Measurements from ENCODE around the gene KCNK10.

Gene KCNK10

DNA sequence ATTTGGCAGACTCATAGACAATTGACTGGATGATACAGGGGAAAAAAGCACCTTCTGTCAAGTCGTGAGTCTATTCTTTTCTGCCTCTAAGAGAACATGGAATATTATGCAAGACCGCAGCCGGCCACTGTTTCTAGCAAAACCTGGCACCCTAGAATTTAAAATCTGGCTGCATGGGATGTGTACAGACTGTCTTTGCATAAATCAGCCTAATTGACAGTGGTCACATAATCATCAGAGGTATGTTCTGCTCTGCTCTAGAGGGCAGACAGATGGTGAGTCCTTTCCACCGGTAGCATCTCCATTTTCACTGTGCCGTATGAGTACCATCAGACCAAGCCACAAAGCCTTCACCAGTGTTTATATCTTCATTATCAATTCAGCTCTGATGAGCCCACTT is 80.6 kb downstream of the KCNK10 start:
- Histone ChIP-seq H3K4me1 (ENCODE audit: control insufficient read depth, low read depth, low read length) (no peaks in the 10 kb centered on the region), H3K27ac (ENCODE audit: low read length) (no peak overlapping the region), H3K4me3 (ENCODE audit: low read length) (no peak overlapping the region), H3K9me3 (ENCODE audit: control insufficient read depth, low read depth, low read length) (no peaks in the 10 kb centered on the region), H3K27me3 (ENCODE audit: control insufficient read depth, insufficient read depth, low read length) (no peaks in the 10 kb centered on the region), H3K9ac (ENCODE audit: low read length) (no peak overlapping the region), H3K36me3 (ENCODE audit: control insufficient read depth, low read depth, low read length) (no peaks in the 10 kb centered on the region)

DNA sequence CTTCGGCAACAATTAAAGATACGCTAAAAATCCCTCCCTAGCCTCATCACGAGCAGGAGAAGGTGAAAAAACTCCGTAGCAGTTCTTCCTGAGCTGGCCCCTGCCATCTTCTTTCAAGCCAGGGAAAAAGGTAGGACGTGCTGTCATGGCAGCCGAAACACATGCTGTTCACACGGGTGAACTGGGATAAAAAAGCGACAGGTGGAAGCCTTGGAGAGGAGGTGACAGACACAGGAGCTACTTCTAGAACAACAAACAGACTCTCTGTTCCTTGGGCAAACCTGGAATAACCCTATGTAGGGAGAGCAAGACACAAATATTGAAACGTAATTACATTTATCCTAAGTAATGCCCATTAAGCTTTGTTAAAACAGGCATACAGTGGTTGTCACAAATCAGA is 81.3 kb downstream of the KCNK10 start:
- Histone ChIP-seq H3K27me3 (ENCODE audit: control insufficient read depth, insufficient read depth, low read length) (no peaks in the 10 kb centered on the region), H3K9me3 (ENCODE audit: control insufficient read depth, low read depth, low read length) (no peaks in the 10 kb centered on the region), H3K36me3 (ENCODE audit: control insufficient read depth, low read depth, low read length) (no peaks in the 10 kb centered on the region), H3K4me1 (ENCODE audit: control insufficient read depth, low read depth, low read length) (no peaks in the 10 kb centered on the region), H3K27ac (ENCODE audit: low read length) (no peak overlapping the region), H3K9ac (ENCODE audit: low read length) (no peak overlapping the region), H3K4me3 (ENCODE audit: low read length) (no peak overlapping the region)

DNA sequence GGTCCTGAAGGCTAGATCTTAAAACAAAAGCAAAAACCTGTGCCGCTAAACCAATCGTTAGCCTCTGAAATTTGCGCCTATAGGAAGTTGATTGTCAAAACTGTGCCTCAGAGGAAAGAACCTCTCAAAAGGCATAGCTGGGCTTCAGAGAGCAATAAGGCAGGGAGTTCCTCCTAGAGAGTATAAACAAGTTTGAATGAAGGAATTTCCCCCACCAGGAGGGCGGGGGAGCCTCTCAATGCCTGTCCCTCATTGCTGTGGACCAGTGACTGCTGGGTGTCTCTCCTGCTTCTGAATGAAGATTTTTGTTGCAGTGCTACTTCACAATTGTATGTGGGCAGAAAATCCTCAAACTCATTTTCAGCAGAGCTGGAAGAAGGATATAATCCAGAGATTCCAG is 88.6 kb downstream of the KCNK10 start:
- Histone ChIP-seq H3K4me1 (ENCODE audit: control insufficient read depth, low read depth, low read length) (peaks cover 3% of the 10 kb centered on the region), H3K4me3 (ENCODE audit: low read length) (no peak overlapping the region), H3K27ac (ENCODE audit: low read length) (no peak overlapping the region), H3K27me3 (ENCODE audit: control insufficient read depth, insufficient read depth, low read length) (no peaks in the 10 kb centered on the region), H3K36me3 (ENCODE audit: control insufficient read depth, low read depth, low read length) (no peaks in the 10 kb centered on the region), H3K9me3 (ENCODE audit: control insufficient read depth, low read depth, low read length) (no peaks in the 10 kb centered on the region), H3K9ac (ENCODE audit: low read length) (no peak overlapping the region)

DNA sequence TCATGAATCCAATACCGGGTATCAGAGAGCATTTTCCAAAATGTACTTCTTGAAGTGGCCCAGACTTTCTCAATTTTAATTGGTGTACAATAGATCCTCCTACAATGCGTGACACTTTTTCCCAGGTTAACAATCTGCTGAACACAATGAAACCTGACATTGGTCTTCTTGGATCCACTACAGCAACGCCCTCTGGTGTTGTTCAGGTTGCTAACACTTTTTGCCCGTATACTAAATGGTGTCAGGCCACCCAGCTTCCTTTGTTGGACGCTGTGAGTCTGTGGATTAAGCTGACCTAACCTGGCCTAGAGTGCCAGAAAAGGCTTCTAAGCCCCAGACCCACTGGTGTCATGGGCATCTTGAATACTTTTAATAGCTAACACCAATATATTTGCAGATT is 89.2 kb downstream of the KCNK10 start:
- H3K9ac ChIP-seq (ENCODE audit: low read length) = no peak overlapping the region
- H3K27ac ChIP-seq (ENCODE audit: low read length) = no peak overlapping the region
- no peaks in the 10 kb centered on the region for H3K36me3 ChIP-seq (ENCODE audit: control insufficient read depth, low read depth, low read length)
- no peaks in the 10 kb centered on the region for H3K27me3 ChIP-seq (ENCODE audit: control insufficient read depth, insufficient read depth, low read length)
- H3K9me3 ChIP-seq (ENCODE audit: control insufficient read depth, low read depth, low read length) = no peaks in the 10 kb centered on the region
- H3K4me1 ChIP-seq (ENCODE audit: control insufficient read depth, low read depth, low read length) = peaks cover 3% of the 10 kb centered on the region
- H3K4me3 ChIP-seq (ENCODE audit: low read length) = no peak overlapping the region

DNA sequence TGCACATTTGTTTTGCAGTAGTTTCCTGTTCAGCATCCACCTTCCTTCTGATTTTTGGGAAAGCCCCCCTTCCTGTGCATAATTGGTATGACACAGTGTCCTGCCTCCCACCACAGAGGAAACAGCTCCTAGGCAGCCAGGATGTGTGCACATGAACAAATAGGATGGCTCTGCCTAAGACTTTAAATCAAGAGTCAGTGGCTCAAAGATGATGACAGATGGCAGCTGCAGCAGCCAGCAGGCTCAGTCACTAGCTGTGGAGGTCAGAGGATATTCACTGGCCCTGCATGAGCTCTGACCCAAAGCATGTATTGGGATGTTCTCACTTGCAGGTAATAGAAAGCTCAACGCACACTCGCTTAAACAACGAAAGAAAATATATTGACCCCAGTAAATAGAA is 90.3 kb downstream of the KCNK10 start:
- Histone ChIP-seq H3K36me3 (ENCODE audit: control insufficient read depth, low read depth, low read length) (no peaks in the 10 kb centered on the region), H3K27me3 (ENCODE audit: control insufficient read depth, insufficient read depth, low read length) (no peaks in the 10 kb centered on the region), H3K4me1 (ENCODE audit: control insufficient read depth, low read depth, low read length) (peaks cover 3% of the 10 kb centered on the region), H3K9ac (ENCODE audit: low read length) (no peak overlapping the region), H3K4me3 (ENCODE audit: low read length) (no peak overlapping the region), H3K9me3 (ENCODE audit: control insufficient read depth, low read depth, low read length) (no peaks in the 10 kb centered on the region), H3K27ac (ENCODE audit: low read length) (no peak overlapping the region)

DNA sequence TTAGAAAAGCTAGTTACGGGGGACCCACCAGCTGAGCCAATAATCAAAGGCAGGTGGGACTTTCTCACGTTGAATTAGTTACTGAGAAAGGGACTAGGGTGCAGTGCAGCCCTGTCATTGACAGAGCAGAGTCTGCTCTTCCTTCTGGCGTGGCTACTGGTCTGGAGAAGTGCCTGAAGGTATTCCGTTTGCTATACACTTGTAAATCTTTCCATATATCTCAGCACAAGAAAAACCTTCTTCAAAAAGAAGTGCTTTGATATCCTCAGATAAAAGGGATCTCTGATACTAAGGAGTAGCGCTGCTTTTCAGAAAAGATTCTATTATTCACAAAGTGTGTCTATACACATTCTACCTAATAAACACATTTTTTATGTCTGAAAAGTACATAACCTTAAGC is 91.5 kb downstream of the KCNK10 start:
- Histone ChIP-seq H3K9ac (ENCODE audit: low read length) (no peak overlapping the region), H3K9me3 (ENCODE audit: control insufficient read depth, low read depth, low read length) (no peaks in the 10 kb centered on the region), H3K36me3 (ENCODE audit: control insufficient read depth, low read depth, low read length) (no peaks in the 10 kb centered on the region), H3K27me3 (ENCODE audit: control insufficient read depth, insufficient read depth, low read length) (no peaks in the 10 kb centered on the region), H3K27ac (ENCODE audit: low read length) (no peak overlapping the region), H3K4me3 (ENCODE audit: low read length) (no peak overlapping the region), H3K4me1 (ENCODE audit: control insufficient read depth, low read depth, low read length) (peaks cover 3% of the 10 kb centered on the region)

DNA sequence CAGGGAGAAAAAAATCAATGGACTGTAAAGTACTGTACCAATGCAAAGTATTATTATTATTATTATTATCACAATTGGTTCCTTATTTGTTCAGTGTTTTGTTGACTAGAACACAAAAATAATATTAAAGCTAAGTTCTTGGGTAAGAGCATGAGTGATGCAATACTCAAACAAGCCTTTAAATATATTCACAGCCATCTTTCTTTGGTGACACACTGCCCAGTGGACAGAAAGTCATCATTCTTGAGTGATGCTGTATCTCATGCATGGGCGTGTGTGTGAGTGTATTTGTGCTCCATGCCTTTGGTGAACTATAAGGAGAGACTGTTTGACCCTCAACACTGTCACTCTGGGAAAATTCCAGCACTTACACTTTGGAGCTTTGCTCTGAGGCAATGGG is 93.6 kb downstream of the KCNK10 start:
- Histone ChIP-seq H3K9ac (ENCODE audit: low read length) (no peak overlapping the region), H3K27me3 (ENCODE audit: control insufficient read depth, insufficient read depth, low read length) (no peaks in the 10 kb centered on the region), H3K4me1 (ENCODE audit: control insufficient read depth, low read depth, low read length) (peaks cover 3% of the 10 kb centered on the region), H3K9me3 (ENCODE audit: control insufficient read depth, low read depth, low read length) (no peaks in the 10 kb centered on the region), H3K4me3 (ENCODE audit: low read length) (no peak overlapping the region), H3K27ac (ENCODE audit: low read length) (no peak overlapping the region), H3K36me3 (ENCODE audit: control insufficient read depth, low read depth, low read length) (no peaks in the 10 kb centered on the region)

DNA sequence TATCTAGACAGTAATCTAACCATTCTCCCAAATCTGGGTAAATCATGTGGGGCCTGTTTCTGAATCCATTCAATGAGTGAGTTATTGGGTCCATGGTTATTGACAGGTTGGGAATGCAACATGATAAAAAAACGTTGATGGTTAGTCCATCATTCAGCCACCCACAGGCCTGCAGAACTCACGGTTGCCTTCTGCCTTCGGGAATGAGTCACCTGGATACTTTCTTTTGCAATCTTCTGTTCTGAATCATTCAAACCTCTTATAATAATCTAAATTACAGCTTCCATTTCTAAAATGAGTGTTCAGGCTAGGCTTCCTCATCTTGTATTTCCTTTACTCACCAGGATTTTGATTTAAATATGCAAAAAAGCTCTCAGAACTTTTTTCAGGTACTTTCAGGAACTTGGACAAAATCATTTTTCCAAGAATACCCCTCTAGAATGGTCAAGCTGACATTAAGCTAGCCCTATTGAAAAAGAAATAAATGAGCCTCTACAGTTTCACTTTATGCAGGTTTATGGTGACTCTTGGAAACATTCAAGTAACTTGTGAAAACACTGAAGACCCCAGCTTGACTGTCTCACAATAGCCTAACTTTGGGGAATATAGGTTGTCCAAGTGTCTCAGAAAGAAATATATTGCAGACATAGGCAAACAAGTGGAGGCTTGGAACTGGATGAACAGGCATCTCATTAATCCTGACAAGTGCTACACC is 94.4 kb downstream of the KCNK10 start:
- H3K27me3 ChIP-seq (ENCODE audit: control insufficient read depth, insufficient read depth, low read length) = no peaks in the 10 kb centered on the region
- H3K4me1 ChIP-seq (ENCODE audit: control insufficient read depth, low read depth, low read length) = no peaks in the 10 kb centered on the region
- H3K36me3 ChIP-seq (ENCODE audit: control insufficient read depth, low read depth, low read length) = no peaks in the 10 kb centered on the region
- no peaks in the 10 kb centered on the region for H3K9me3 ChIP-seq (ENCODE audit: control insufficient read depth, low read depth, low read length)
- no peak overlapping the region for H3K4me3 ChIP-seq (ENCODE audit: low read length)
- H3K27ac ChIP-seq (ENCODE audit: low read length) = no peak overlapping the region
- no peak overlapping the region for H3K9ac ChIP-seq (ENCODE audit: low read length)

DNA sequence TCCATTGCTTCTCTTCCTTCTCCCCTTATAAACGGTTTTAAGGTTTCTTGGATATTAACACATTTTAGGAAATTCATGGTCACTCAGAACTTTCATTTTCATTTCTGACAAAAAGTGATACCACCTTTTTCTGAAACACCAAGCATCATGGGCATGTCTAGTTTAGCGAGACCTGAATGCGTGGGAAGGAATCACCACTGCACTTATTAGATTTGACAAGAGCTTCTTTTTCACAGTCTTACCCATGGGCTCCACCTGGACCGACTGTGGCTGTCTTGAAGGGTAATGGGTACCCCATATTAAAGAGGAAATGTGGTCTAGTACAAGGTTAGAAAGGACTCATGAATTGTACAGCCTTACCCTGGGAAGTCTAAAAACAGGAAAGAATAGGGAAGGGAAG is 95.4 kb downstream of the KCNK10 start:
- no peaks in the 10 kb centered on the region for H3K27me3 ChIP-seq (ENCODE audit: control insufficient read depth, insufficient read depth, low read length)
- no peaks in the 10 kb centered on the region for H3K9me3 ChIP-seq (ENCODE audit: control insufficient read depth, low read depth, low read length)
- no peak overlapping the region for H3K4me3 ChIP-seq (ENCODE audit: low read length)
- no peaks in the 10 kb centered on the region for H3K4me1 ChIP-seq (ENCODE audit: control insufficient read depth, low read depth, low read length)
- H3K27ac ChIP-seq (ENCODE audit: low read length) = no peak overlapping the region
- no peak overlapping the region for H3K9ac ChIP-seq (ENCODE audit: low read length)
- H3K36me3 ChIP-seq (ENCODE audit: control insufficient read depth, low read depth, low read length) = no peaks in the 10 kb centered on the region

DNA sequence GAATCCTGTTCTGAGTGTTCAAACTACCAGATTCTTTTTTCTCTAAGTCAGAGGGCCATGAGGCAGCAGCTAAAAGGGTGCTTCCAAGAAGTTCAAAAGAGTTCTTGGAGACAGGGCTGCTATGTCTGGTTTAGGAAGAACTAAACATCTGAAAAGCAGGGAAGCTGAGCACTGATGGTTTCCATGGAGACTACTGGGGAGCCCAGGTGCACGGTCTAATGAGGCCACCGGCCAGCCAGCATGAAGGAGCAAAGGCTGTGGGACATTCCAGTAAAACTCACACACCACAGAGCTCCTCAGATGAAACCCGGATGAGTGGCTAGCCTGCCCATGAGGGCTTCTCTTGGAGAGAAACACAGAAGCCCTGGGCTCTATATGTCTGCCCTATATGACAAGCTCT is 97.3 kb downstream of the KCNK10 start:
- Histone ChIP-seq H3K27me3 (ENCODE audit: control insufficient read depth, insufficient read depth, low read length) (no peaks in the 10 kb centered on the region), H3K4me3 (ENCODE audit: low read length) (no peak overlapping the region), H3K9ac (ENCODE audit: low read length) (no peak overlapping the region), H3K27ac (ENCODE audit: low read length) (no peak overlapping the region), H3K9me3 (ENCODE audit: control insufficient read depth, low read depth, low read length) (no peaks in the 10 kb centered on the region), H3K4me1 (ENCODE audit: control insufficient read depth, low read depth, low read length) (no peaks in the 10 kb centered on the region), H3K36me3 (ENCODE audit: control insufficient read depth, low read depth, low read length) (no peaks in the 10 kb centered on the region)

DNA sequence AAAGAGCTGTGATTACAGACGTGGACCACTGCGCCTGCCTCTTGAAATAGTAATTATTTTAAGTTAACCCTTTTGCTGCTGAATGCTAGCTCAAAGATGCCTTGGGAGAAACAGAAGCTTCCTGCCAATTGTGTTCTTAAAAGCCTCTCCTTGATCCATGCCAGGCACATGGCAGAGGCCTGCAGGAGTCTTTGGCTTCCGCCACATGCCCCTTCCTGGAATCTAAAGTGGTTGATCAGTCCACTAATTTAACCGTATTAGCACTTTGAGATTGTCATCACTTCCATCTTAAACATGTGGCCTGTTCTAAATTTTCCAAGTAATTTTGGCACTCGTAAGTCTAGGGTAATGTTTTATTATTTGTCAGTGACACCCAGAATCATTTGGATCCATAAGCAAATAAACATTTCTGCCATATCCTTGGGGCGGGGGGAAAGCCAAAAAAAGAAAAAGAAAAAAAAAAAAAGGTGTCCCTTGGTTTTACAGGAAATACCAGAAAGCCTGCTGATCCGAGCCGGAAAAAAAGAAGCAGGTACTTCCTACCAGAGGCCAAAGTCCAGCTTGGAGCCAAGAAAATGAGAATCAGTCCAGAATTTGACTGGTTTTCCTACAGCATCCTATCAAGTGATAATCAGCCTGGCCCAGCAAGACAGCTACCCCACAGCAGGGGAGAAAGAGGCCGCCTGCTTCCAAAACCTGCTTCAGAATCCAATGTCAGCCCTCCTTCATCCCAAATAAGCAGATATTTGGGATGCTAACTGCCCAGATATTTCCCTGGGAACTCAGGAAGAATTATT is 104.8 kb downstream of the KCNK10 start:
- Histone ChIP-seq H3K9me3 (ENCODE audit: control insufficient read depth, low read depth, low read length) (no peaks in the 10 kb centered on the region), H3K4me1 (ENCODE audit: control insufficient read depth, low read depth, low read length) (no peaks in the 10 kb centered on the region), H3K36me3 (ENCODE audit: control insufficient read depth, low read depth, low read length) (no peaks in the 10 kb centered on the region), H3K9ac (ENCODE audit: low read length) (no peak overlapping the region), H3K27me3 (ENCODE audit: control insufficient read depth, insufficient read depth, low read length) (no peaks in the 10 kb centered on the region), H3K27ac (ENCODE audit: low read length) (no peak overlapping the region), H3K4me3 (ENCODE audit: low read length) (no peak overlapping the region)

DNA sequence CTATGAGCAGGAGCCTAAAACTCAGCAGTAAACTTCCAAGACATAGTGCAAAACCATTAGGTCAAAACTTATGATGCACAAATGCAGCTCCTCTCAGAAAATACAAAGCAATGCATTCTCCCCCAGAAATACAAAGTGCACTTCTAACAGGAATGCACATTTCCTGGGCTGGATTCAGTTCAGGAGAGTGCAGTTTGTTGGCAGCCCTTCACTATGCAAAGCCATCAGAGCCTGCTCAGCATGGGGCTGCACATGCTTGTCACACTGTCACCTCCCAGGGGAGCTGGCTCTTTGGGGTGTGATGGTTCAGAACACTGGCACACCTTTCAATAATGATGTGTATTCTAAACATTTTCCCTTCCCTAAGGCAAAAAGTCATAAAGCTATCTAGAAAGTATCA is 110.4 kb downstream of the KCNK10 start:
- H3K27me3 ChIP-seq (ENCODE audit: control insufficient read depth, insufficient read depth, low read length) = no peaks in the 10 kb centered on the region
- H3K9me3 ChIP-seq (ENCODE audit: control insufficient read depth, low read depth, low read length) = no peaks in the 10 kb centered on the region
- no peak overlapping the region for H3K9ac ChIP-seq (ENCODE audit: low read length)
- no peaks in the 10 kb centered on the region for H3K4me1 ChIP-seq (ENCODE audit: control insufficient read depth, low read depth, low read length)
- no peak overlapping the region for H3K4me3 ChIP-seq (ENCODE audit: low read length)
- no peaks in the 10 kb centered on the region for H3K36me3 ChIP-seq (ENCODE audit: control insufficient read depth, low read depth, low read length)
- H3K27ac ChIP-seq (ENCODE audit: low read length) = no peak overlapping the region
